NCI-H2171 treated with DMSO at 0.1 percent for 48 hours (cell line): ENCODE measurements around the gene CKAP2.
A peak's percentile ranks its signal among the peaks of the same experiment; 100 is the strongest.
"Not testable (repeated sequence)": the region's sequence is repeated elsewhere in the genome, so short reads cannot be mapped to it uniquely, and the experiment has no call there.

ENCODE experiments used
- DNase-seq: peaks from one replicate; lab custom pipeline; 2025; lab: John Stamatoyannopoulos, UW

CKAP2 gene

GRCh38 chr13:52454820-52455676, at the start of gene CKAP2:
CKAP2 (plus strand) TSS chr13:52455478; CDS start chr13:52455557, 79 bp downstream.
- peak; percentile 97 for DNase-seq

- DNase-seq, result peak; percentile 17
These were observed 49.3 kb upstream of the CKAP2 start, which contains the start of gene THSD1 for GRCh38 chr13:52405767-52406494. THSD1 (minus strand) TSS chr13:52406172; CDS start chr13:52402600, 3,572 bp downstream.

GRCh38 chr13:52406629-52407028, 48.6 kb upstream of the CKAP2 start:
- DNase-seq, result no peak

GRCh38 chr13:52407436-52407835, 47.8 kb upstream of the CKAP2 start:
- not testable (repeated sequence) for DNase-seq

GRCh38 chr13:52408071-52408658, 47.1 kb upstream of the CKAP2 start:
- DNase-seq, result not testable (repeated sequence)

GRCh38 chr13:52411629-52412028, 43.6 kb upstream of the CKAP2 start:
- DNase-seq, result no peak

GRCh38 chr13:52412128-52412527, 43.1 kb upstream of the CKAP2 start:
- no peak for DNase-seq

- DNase-seq, result no peak
These were observed 41.2 kb upstream of the CKAP2 start for GRCh38 chr13:52414051-52414450.

- no peak for DNase-seq
These were observed 40.3 kb upstream of the CKAP2 start for GRCh38 chr13:52414963-52415362.

- DNase-seq, result no peak
These were observed 36.2 kb upstream of the CKAP2 start for GRCh38 chr13:52419080-52419479.

GRCh38 chr13:52421216-52421615, 34.1 kb upstream of the CKAP2 start:
- no peak for DNase-seq

- peak; percentile 53 for DNase-seq
These were observed 27.0 kb upstream of the CKAP2 start for GRCh38 chr13:52428295-52428694.

- no peak for DNase-seq
These were observed 22.8 kb upstream of the CKAP2 start for GRCh38 chr13:52432456-52432855.

GRCh38 chr13:52446265-52446664, 9.0 kb upstream of the CKAP2 start:
- DNase-seq, result no peak

- no peak for DNase-seq
These were observed 7.9 kb upstream of the CKAP2 start for GRCh38 chr13:52447354-52447753.

- DNase-seq, result peak; percentile 4
These were observed 7.3 kb upstream of the CKAP2 start for GRCh38 chr13:52447815-52448552.

- no peak for DNase-seq
These were observed 5.8 kb upstream of the CKAP2 start for GRCh38 chr13:52449331-52450011.

- DNase-seq, result peak; percentile 92
These were observed 5.1 kb upstream of the CKAP2 start, which contains the start of gene VPS36 for GRCh38 chr13:52450012-52450792. VPS36 (minus strand) TSS chr13:52450634; CDS start chr13:52450594, 40 bp downstream.

GRCh38 chr13:52450793-52451116, 4.5 kb upstream of the CKAP2 start:
- no peak for DNase-seq

- DNase-seq, result no peak
These were observed 4.0 kb upstream of the CKAP2 start for GRCh38 chr13:52451135-52451804.
